Measurements from ENCODE around the gene B3GAT1.

Gene B3GAT1

GRCh38 chr11:134413826-134414731 is 2.0 kb upstream of the B3GAT1 start:
- Histone ChIP-seq H3K27ac (ENCODE audit: low read length) (no peak overlapping the region), H4K20me1 (ENCODE audit: insufficient read depth, low read length) (no peaks in the 10 kb centered on the region), H3K9ac (ENCODE audit: low read length) (no peak overlapping the region), H3F3A (ENCODE audit: insufficient read depth, low read length) (no peaks in the 10 kb centered on the region), H3K9me2 (replicated peaks; ENCODE audit: insufficient read depth, low read length) (no peaks in the 10 kb centered on the region), H3K79me2 (ENCODE audit: low read length) (no peaks in the 10 kb centered on the region), H2AFZ (ENCODE audit: low read length) (no peak overlapping the region), H3K9me3 (replicated peaks; ENCODE audit: insufficient read depth, low read length) (no peaks in the 10 kb centered on the region), H3K4me2 (ENCODE audit: low read depth, low read length) (no peak overlapping the region), H3K4me1 (ENCODE audit: low read length) (no peaks in the 10 kb centered on the region), H3K4me3 (ENCODE audit: low read length) (no peak overlapping the region), H3K27me3 (replicated peaks; ENCODE audit: insufficient read depth, low read length) (no peaks in the 10 kb centered on the region), H3K36me3 (replicated peaks; ENCODE audit: insufficient read depth, low read length) (no peaks in the 10 kb centered on the region)
- TF ChIP-seq CTCF (IDR thresholded peaks at IDR 0.05; ENCODE audit: low read length) (no peak), EZH2 (optimal IDR thresholded peaks at IDR 0.05; ENCODE audit: low read depth, low read length) (no peak), EZH2phosphoT487 (IDR thresholded peaks at IDR 0.05; ENCODE audit: low read length) (no peak)
- DNase-seq: no peak

DNA sequence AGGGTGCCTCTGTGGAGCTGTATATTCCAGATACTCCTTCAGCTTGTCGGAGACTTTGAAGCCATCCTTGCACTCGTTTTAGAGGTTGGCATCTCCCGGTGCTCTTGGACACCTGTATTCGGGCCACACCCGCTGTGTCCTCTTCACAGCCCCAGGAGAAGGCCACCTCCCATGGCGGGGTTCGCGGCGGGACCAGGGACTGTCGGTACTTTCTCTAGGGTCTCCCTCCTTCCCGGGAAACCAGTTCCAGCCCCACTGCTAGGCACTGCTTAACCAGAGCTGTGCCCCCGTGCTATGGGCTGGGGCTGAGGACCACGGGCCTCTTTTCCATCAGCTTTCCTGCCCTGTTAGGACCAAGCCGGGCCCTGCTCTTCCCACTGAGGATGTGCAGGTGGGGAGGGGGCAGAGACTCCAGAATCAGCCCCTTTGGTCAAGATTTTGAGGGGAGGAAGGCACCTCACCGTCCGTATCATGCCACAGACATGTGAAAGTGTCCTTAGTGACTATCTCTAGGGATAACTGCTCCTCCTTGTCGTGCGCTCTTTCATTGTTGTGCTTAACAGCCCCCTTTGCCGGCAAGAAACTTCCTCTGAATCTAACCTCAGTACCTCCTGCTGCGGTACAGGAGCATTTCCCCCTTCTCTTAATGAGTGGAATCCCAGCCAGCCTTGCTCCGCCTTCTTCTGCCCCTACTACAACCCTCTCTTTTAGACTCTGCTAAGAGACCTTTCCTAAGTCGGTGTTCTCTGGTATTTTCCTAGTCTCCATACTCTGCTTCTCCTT is 1.2 kb upstream of the B3GAT1 start:
- H3K4me3 ChIP-seq (ENCODE audit: low read length): no peak overlapping the region
- H3K9ac ChIP-seq (ENCODE audit: low read length): no peak overlapping the region
- no peaks in the 10 kb centered on the region for H3K4me1 ChIP-seq (ENCODE audit: low read length)

DNA sequence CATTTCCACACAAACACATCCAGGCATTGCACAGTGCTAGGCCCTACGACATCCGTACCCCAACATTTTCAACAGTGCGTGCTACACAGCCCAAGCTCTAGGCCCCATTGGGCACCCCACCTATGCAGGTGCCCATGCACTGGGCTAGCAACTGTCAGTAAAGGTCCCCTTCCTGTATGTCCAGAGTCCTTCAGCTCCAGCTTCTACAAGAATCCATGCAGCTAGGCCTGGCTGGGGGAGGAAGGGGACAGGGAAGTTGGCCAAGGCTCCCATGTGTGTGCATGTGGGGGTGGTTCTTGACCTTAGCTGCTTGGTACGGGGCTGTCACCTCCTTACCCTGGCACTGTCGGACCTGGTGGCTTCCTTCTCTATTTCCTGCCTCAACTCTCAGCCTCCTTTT is 1.3 kb downstream of the B3GAT1 start:
- H2AFZ ChIP-seq (ENCODE audit: low read length): no peak overlapping the region
- H3K4me1 ChIP-seq (ENCODE audit: low read length): no peaks in the 10 kb centered on the region
- no peak overlapping the region for H3K27ac ChIP-seq (ENCODE audit: low read length)
- H3K79me2 ChIP-seq (ENCODE audit: low read length): no peaks in the 10 kb centered on the region
- H3K9ac ChIP-seq (ENCODE audit: low read length): no peak overlapping the region
- H3K4me3 ChIP-seq (ENCODE audit: low read length): no peak overlapping the region
- H3K36me3 ChIP-seq (replicated peaks; ENCODE audit: insufficient read depth, low read length): no peaks in the 10 kb centered on the region
- no peak for DNase-seq
- no peaks in the 10 kb centered on the region for H3K27me3 ChIP-seq (replicated peaks; ENCODE audit: insufficient read depth, low read length)
- no peaks in the 10 kb centered on the region for H4K20me1 ChIP-seq (ENCODE audit: insufficient read depth, low read length)
- H3K4me2 ChIP-seq (ENCODE audit: low read depth, low read length): no peak overlapping the region
- H3K9me2 ChIP-seq (replicated peaks; ENCODE audit: insufficient read depth, low read length): no peaks in the 10 kb centered on the region
- H3K9me3 ChIP-seq (replicated peaks; ENCODE audit: insufficient read depth, low read length): no peaks in the 10 kb centered on the region
- no peaks in the 10 kb centered on the region for H3F3A ChIP-seq (ENCODE audit: insufficient read depth, low read length)
- TF ChIP-seq EZH2phosphoT487 (IDR thresholded peaks at IDR 0.05; ENCODE audit: low read length) (no peak), EZH2 (optimal IDR thresholded peaks at IDR 0.05; ENCODE audit: low read depth, low read length) (no peak), CTCF (IDR thresholded peaks at IDR 0.05; ENCODE audit: low read length) (no peak)

More for the DNA sequence above, 1.2 kb upstream of the B3GAT1 start:
- Histone ChIP-seq H3K27ac (ENCODE audit: low read length) (no peak overlapping the region), H4K20me1 (ENCODE audit: insufficient read depth, low read length) (no peaks in the 10 kb centered on the region), H3K79me2 (ENCODE audit: low read length) (no peaks in the 10 kb centered on the region), H3K9me3 (replicated peaks; ENCODE audit: insufficient read depth, low read length) (no peaks in the 10 kb centered on the region), H3K4me2 (ENCODE audit: low read depth, low read length) (no peak overlapping the region), H3K9me2 (replicated peaks; ENCODE audit: insufficient read depth, low read length) (no peaks in the 10 kb centered on the region), H2AFZ (ENCODE audit: low read length) (no peak overlapping the region), H3F3A (ENCODE audit: insufficient read depth, low read length) (no peaks in the 10 kb centered on the region), H3K27me3 (replicated peaks; ENCODE audit: insufficient read depth, low read length) (no peaks in the 10 kb centered on the region), H3K36me3 (replicated peaks; ENCODE audit: insufficient read depth, low read length) (no peaks in the 10 kb centered on the region)
- DNase-seq: no peak
- TF ChIP-seq EZH2 (optimal IDR thresholded peaks at IDR 0.05; ENCODE audit: low read depth, low read length) (no peak), CTCF (IDR thresholded peaks at IDR 0.05; ENCODE audit: low read length) (no peak), EZH2phosphoT487 (IDR thresholded peaks at IDR 0.05; ENCODE audit: low read length) (no peak)
